HG02759 (cell line): ENCODE data around the gene TYMP.

Experiments
- ATAC-seq: cut with Tn5 transposase; IDR thresholded peaks from one replicate; pipeline ENCODE4 v1.9.1; 2021; ENCODE audit warnings: mild to moderate bottlenecking, moderate library complexity; ENCODE audit not compliant: unreplicated experiment

Gene TYMP

DNA sequence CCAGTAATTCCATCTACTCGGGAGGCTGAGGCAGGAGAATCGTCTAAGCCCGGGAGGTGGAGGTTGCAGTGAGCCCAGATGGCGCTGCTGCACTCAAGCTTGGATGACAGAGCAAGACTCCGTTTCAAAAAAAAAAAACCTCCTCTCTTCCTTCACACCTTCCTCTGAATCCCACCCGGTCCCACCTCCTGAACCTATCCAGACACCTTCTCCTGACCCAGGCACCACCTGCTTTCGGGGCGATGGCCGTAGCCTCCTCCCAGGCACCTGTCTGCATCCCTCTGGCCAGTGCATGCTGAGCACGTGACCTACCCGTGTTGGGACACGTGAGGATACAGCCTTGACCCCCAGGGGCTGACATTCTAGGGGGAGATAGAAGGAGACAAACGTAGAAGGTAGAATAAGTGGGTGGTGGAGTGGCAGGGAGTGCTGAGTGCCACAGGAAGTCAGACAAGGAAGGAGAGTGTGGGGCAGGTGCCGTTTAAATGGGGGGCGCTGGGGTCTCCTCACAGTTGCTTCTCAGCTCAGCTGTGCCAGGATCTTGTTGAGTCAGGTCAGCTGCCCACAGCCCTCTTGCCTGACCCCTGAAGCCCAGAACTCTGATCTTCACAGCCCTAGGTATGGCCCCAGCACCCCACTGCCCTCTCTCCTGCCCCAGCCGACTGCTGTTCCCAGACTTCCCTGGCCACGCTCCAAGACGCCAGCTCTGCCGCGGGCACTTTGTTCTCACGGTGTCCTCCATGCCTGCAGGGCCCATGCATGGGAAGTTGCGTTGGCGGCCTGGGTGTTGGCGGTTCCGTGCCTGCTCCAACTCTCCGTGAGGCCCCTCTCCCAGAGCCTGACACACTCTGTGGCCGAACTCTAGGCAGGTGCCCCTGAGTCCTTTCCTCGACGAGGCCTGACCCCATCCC lies 44.3 kb downstream of the TYMP start:
- ATAC-seq, result no peak

DNA sequence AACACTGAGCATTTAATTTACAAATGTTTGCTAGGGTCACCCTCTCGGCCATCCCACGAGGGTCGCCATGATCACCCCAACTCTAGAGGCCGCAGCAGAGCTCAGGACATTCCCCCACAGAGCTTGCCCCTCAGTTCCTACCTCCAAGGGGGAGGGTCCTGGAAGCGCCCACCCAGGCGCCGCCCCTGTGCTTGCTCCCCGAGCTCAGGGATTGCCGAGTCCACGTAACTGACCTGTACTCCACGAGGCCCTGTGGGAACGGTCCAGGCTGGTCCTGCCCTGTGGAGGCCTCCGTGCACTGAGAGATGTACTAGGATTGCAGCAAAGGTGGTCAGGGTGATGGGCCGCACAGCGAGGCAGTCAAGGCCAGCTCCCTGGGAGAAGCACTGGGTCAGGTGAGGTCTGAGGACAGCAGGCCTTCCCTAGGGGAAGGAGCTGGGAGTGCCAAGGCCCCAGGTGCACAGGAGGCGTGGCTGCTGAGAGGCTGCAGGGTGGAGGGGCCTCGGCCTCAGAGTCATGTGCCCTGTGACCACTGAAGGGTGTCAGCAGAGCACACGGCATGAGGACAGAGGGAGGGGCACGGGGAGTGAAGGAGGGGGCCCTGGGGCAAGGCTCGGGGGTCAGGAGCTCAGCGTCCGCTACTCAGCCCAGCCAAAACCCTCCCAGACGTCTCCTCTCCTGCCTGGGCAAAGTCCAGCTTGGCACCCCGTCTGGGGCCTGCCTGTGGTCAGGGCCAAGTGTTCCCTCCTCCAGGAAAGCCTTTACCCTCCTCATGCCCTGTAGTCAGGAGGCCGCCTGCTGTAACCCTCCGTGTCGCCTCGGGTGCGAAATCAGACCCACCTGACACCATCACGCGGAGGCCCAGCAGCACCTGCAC lies 45.6 kb downstream of the TYMP start:
- ATAC-seq, result no peak

DNA sequence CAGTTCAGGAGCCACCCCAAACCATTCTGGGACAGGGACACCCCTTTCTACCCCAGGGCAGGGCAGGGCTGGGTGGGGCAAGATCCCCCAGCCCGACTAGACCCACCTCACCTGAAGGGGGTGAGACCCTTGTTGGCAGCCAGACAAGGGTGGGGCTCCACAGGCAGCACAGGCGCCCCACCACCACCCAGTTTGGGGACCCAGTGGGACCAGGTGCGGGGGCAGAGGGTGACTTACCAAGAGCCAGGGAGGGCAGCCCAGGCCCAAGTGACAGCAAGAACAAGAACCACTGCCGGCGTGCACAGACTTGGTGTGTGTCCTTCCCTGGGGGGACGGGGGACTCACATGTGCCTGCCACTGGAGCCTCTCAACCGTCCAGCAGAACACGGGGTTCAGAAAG lies 46.3 kb downstream of the TYMP start:
- no peak for ATAC-seq

DNA sequence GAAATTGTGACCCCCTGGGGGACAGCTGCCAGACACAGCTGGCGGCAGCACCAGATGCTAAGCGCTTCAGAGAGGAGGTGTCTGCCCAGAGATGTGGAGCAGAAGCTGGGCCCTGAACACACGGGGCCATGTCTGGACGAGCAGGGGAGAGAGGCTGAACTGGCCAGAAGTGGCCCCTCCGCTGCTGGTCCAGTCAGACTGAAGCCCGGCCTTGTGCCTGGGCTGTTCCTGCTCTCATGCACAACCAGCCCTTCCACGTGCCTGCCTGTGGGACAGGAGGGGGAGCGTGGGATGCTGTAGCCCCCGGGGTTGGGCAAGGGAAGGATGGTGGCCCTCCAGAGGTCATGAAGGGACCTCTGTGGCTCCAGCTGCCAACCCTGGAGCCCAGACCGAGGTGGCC lies 46.7 kb downstream of the TYMP start:
- no peak for ATAC-seq

DNA sequence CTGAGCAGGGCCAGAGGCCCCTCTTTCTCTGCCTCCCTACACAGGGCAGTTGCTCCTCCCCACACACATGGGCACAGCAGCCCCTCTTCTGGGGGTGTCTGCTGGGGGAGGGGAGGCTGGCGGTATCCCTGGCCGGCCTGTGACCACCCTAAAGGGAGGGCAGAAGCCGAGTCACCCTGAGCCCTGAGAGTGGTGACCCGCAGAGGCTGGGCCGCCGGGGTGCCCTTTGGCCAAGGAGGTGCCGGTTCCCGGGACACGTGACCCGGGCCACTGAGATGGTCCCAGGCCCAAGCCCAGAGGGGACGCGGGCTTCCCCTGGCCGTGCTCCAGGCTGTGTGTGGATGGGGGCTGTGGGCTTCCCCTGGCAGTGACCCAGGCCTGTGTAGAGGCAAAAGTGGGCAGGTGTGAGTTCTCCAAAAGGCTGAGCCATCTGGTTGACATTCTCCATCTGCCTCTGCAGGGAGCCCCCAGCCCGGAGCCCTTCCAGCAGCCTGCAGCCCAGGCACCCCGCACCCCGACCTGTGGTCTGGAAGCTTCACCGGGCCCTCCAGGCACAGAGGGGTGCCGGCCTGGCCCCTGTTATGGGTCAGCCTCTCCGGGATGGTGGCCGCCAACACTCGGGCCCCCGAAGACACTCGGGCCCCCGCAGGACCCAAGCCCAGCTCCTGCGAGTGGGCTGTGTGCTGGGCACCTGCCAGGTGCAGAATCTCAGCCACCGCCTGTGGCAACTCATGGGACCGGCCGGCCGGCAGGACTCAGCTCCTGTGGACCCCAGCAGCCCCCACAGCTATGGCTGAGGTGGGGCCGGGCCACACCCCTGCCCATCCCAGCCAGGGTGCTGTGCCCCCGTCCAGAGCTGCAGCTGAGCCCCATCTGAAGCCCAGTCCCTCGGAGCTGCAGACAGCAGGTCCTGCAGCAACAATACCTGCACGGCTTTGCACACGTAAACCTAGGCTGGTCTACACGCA lies 47.4 kb downstream of the TYMP start:
- ATAC-seq, result no peak

DNA sequence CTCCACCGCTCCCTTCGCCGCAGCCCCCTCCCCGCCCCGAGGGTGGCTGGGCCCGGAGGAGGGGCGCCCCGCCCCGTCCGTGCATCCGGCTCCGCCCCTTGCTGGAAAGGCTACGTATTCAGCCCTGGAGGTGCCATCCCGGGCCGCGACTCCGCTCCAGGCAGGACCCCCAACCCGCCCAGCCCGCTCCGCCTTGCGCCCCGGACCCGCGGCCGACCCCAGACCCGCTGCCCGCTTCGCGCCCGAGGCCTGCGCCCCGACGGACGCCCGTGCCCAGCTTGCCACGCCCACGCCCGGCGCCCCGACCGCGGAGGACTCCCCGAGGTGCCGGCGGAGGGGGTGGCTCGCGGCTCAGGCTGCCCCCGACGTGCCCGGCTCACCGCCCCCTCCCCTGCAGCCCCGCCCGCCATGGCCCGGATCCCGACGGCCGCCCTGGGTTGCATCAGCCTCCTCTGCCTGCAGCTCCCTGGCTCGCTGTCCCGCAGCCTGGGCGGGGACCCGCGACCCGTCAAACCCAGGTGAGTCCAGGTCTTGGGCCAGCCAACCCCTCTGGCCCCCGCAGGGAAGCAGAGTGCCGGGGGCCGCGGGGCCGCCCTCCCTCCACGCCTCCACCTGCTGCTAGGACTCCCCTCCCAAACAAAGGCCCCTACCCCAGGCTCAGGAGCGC lies 48.2 kb downstream of the TYMP start, which contains the start of gene ADM2:
TSS of gene ADM2 (plus strand) at position 104 of the 667 bp plus-strand sequence. CDS start at position 409, 305 bp downstream.
- no peak for ATAC-seq

DNA sequence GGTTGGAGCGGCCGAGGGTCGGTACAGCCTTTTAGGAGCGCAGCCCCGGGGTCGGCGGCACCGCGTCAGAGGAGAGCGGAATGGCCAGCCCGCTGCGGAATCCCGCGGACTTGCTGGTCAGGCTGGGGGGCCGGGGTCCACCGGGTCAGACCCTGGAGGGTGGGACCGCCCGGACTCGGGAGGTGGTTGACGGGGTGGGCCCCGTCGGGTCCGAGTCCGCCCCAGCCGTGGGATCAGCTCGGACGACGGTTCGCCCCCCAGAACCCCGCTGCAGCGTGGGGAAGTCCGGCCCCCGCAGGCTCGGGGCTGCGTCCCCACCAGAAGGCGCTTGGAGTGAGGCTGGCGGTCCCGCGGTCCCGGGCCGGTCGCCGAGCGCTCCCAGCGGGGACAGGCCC lies 48.8 kb downstream of the TYMP start:
- no peak for ATAC-seq

DNA sequence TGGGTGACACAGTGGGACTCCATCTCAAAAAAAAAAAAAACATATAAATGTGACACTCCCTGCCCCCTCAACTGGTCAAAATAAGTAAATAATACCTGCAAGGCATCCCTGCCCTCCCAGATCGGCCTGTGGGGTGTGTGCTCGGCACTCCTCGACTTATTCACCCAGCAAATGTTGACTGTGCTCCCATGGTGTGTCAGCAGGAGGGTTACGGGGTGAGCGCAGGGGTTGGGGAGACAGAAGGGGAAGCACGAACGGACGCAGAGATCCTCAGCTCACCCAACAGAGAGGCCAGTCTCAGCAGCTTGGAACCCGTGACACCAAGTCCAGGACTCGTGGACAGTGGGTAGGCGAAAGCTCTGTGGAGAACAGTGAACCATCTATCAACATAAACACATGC lies 50.1 kb downstream of the TYMP start:
- ATAC-seq, result no peak

DNA sequence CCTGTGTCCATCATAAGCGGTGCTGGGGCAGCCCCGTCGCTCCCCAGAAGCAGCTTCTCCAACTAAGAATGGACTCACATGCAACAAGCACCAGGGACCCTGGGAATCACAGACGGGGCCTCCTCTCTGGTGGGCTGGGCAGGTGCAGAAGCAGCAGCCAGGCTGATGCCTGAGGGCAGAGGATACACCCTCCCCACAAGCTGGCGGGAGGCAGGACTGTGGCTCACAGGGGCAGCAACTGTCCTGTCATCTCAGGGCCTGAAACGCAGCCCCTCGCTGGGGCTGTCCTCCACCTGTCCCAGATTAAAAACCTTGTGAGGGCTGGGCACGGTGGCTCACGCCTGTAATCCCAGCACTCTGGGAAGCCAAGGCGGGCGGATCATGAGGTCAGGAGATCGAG lies 51.9 kb downstream of the TYMP start:
- no peak for ATAC-seq

DNA sequence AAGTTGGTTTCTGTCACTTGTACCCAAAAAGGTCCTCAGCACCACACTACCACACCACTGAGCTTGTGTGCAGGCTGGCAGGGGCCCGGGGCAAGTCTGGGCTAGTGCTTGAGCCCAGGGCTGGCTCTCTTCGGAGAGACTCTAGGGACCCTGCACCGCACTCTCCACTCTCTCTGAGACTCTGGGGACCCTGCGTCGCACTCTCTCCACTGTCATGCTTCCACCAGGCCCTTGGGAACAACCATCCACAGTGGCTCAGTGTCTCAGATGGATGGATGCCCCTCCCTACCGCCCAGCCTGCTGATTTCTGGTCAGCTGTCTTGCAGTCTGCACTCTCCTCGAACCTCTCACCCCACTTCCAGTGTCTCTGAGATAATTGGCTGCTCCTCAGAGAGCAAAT lies 52.9 kb downstream of the TYMP start:
- no peak for ATAC-seq
